GM19463 (cell line): ENCODE measurements around the gene KIF18A.

ENCODE experiments used
- ATAC-seq: cut with Tn5 transposase; IDR thresholded peaks from one replicate; pipeline ENCODE4 v1.9.1; 2021; ENCODE audit warnings: mild to moderate bottlenecking, moderate library complexity; ENCODE audit not compliant: unreplicated experiment

Gene KIF18A

GRCh38 chr11:28049338-28050216 is 58.4 kb downstream of the KIF18A start:
- ATAC-seq: no peak

GRCh38 chr11:28048812-28049211 is 59.1 kb downstream of the KIF18A start:
- ATAC-seq: no peak

GRCh38 chr11:28043930-28044709 is 63.8 kb downstream of the KIF18A start:
- no peak for ATAC-seq

GRCh38 chr11:28040384-28040783 is 67.6 kb downstream of the KIF18A start:
- ATAC-seq: no peak

- ATAC-seq: no peak
Observed at GRCh38 chr11:28038775-28039174, 69.2 kb downstream of the KIF18A start.

GRCh38 chr11:28026634-28027290 is 81.2 kb downstream of the KIF18A start:
- ATAC-seq: peak; percentile 63

GRCh38 chr11:28017816-28018215 is 90.1 kb downstream of the KIF18A start:
- no peak for ATAC-seq

- ATAC-seq: no peak
Observed at GRCh38 chr11:28011813-28012212, 96.1 kb downstream of the KIF18A start.

- no peak for ATAC-seq
Observed at GRCh38 chr11:28009996-28010395, 98.0 kb downstream of the KIF18A start.

- ATAC-seq: no peak
Observed at GRCh38 chr11:28009388-28009787, 98.6 kb downstream of the KIF18A start.

GRCh38 chr11:28003615-28004014 is 104.3 kb downstream of the KIF18A start:
- ATAC-seq: no peak

GRCh38 chr11:27998552-27998951 is 109.4 kb downstream of the KIF18A start:
- ATAC-seq: no peak

- ATAC-seq: no peak
Observed at GRCh38 chr11:27997344-27997743, 110.6 kb downstream of the KIF18A start.

- ATAC-seq: no peak
Observed at GRCh38 chr11:27996066-27996465, 111.9 kb downstream of the KIF18A start.

- ATAC-seq: no peak
Observed at GRCh38 chr11:27995083-27995482, 112.9 kb downstream of the KIF18A start.

GRCh38 chr11:27991736-27992135 is 116.2 kb downstream of the KIF18A start:
- no peak for ATAC-seq

GRCh38 chr11:27977527-27977926 is 130.4 kb downstream of the KIF18A start:
- ATAC-seq: no peak

GRCh38 chr11:27977031-27977430 is 130.9 kb downstream of the KIF18A start:
- no peak for ATAC-seq

- ATAC-seq: no peak
Observed at GRCh38 chr11:27976262-27976661, 131.7 kb downstream of the KIF18A start.

GRCh38 chr11:27973851-27974536 is 134.0 kb downstream of the KIF18A start:
- no peak for ATAC-seq
